ENCODE measurements around the gene FIBIN.

Gene FIBIN

DNA sequence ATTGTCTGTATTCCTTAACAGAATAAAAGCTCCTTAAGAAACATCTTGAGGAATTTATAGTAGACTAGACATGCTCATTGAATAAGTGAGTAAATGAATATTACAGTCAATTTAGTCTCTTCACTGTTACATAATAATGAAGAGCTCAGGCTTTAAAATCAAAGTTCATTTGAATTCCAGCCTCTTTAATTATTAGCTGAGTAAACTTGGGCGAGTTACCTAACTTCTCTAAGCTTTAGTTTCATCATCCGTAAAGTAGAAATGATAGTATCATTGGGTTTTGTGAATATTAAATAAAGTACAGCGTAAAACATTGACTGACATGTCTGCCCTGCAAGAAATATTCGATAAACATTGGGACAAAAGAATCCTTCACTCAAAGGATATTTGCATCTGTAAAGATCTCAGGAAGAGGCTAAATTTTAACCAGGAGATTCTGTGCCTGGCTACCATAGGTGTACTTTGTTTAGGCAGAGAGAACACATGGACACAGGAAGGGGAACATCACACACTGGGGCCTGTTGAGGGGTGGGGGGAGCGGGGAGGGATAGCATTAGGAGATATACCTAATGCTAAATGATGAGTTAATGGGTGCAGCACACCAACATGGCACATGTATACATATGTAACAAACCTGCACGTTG is 31.5 kb downstream of the FIBIN start:
- DNase-seq, result no peak

GRCh38 chr11:27025957-27026733 is 32.2 kb downstream of the FIBIN start:
- no peak for DNase-seq

GRCh38 chr11:27028561-27028965 is 34.7 kb downstream of the FIBIN start:
- peak; percentile 79 for DNase-seq

- DNase-seq, result no peak
Observed at GRCh38 chr11:27029966-27030365, 36.1 kb downstream of the FIBIN start.

DNA sequence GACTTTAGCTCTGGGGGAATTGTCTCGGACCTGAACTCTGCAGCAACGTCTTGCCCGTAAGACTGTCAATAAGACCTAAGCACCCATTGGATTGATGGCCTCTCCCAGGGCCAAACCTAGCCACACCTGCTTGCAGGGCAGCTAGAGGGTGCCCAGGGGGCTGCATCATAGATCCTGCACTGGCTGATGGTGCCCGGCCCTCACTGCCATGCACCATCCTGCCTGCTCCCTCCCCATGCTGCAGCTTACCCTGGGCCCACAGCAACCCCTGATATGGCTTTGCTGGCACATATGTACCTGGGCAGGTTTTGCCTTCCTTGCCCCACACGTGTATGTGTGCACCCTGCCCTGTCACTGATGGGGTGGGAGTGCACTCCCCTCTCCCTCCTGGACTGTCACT is 37.8 kb downstream of the FIBIN start:
- DNase-seq, result no peak

GRCh38 chr11:27039873-27040272 is 46.0 kb downstream of the FIBIN start:
- DNase-seq, result no peak

DNA sequence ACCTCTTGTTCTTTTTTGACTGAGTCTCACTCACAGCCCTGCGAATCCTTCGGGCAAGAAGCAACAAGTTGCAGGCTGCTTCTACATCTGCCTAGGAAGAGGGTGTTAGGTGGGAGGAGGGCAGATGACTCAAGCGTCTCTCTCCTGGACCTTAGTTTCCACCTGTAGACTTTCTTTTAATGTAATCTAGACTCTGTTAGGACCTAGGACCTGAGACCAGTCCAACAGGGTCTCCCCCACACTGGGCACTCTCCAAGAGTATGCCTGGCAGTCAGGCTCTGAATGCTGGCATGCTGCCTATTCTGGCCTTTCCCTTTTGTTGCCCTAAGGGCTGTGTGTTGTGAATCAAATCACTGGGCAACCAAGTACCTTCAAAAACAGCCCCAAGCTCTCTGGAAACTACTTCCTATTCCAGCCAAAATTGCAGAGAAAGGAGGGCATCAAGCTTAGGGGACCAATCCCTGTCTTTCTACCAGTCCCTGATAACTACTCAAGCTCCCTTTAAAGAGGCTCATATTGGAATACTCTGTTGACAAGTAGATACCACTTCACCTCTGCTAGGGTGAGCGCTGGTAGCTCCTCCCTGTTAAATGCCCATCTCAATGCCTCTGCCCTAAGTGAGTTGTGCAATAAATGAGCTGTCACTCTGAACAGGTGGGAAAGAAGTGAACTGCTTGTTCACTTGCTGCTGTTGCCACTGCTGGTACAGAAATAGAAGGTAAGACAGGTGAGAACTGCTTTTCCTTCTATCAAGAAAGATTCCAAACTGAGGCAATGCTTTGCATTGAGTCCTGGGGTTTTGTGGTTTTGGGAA is 46.6 kb downstream of the FIBIN start, which contains the start of gene BBOX1:
TSS of gene BBOX1 (plus strand) at position 514 of the 814 bp plus-strand sequence. CDS start 14,616 bp downstream, outside the sequence.
- DNase-seq, result no peak

- DNase-seq, result no peak
Observed at GRCh38 chr11:27041141-27041899, 47.4 kb downstream of the FIBIN start.

Data from fibroblast of upper back skin (primary cell).